IMR-90 (cell line): ENCODE measurements around the gene ANXA1. TPM values are rescaled to one million over a fixed set of nuclear protein-coding genes. Genes with fewer than 3 reads are reported as not detected.

ENCODE experiments used
- ATAC-seq: fragments of 200-7000 bp; cut with Tn5 transposase; 2 replicates; pipeline ENCODE4 v1.9.1; 2020; ENCODE audit warnings: low read depth, mild to moderate bottlenecking, moderate library complexity
- BruUV-seq: library from RNA; stranded (reverse); fragments of 400-500 nt; replicated peaks from 2 replicates; lab custom pipeline; 2021; lab: Mats Ljungman, UMichigan
- CTCF ChIA-PET: fragments of 300-600 bp; formaldehyde crosslinking; extraction: SDS; loops from one replicate; lab custom pipeline; 2021; ENCODE audit warnings: antibody characterized with exemption; lab: Yijun Ruan, JAX
- POLR2A ChIA-PET: fragments of 300-600 bp; sonication (Branson Sonifier 250); formaldehyde crosslinking; loops from one replicate; lab custom pipeline; 2022; ENCODE audit warnings: antibody characterized with exemption; ENCODE audit not compliant: unreplicated experiment; lab: Charles Lee
- DNase-seq: peaks from one replicate; pipeline ENCODE4 v3.0.0; 2013
- H2AFZ ChIP-seq: replicated peaks from 2 replicates; pipeline ENCODE3; 2013; ENCODE audit warnings: low read length, mild to moderate bottlenecking; ENCODE audit not compliant: poor library complexity
- H2AK5ac ChIP-seq: 2 replicates; pipeline ENCODE4 v1.6.1; 2013; ENCODE audit warnings: low read depth, low read length, inconsistent platforms
- H2AK9ac ChIP-seq: replicated peaks from 2 replicates; pipeline ENCODE3; 2013; ENCODE audit warnings: mild to moderate bottlenecking, low read depth, low read length, moderate library complexity; ENCODE audit not compliant: poor library complexity
- H2BK120ac ChIP-seq: 2 replicates; pipeline ENCODE4 v1.6.1; 2013; ENCODE audit warnings: low read depth, low read length, inconsistent platforms
- H2BK15ac ChIP-seq: 3 replicates; pipeline ENCODE4 v1.6.1; 2013; ENCODE audit warnings: low read depth, low read length, inconsistent platforms
- H2BK20ac ChIP-seq: 2 replicates; pipeline ENCODE4 v1.6.1; 2013; ENCODE audit warnings: low read depth, mild to moderate bottlenecking, inconsistent platforms, low read length, moderate library complexity
- H2BK5ac ChIP-seq: 2 replicates; pipeline ENCODE4 v1.6.1; 2013; ENCODE audit warnings: mild to moderate bottlenecking, low read depth, low read length, inconsistent platforms; ENCODE audit not compliant: poor library complexity, severe bottlenecking
- H3K14ac ChIP-seq: replicated peaks from 2 replicates; pipeline ENCODE4 v1.6.1; 2013; ENCODE audit warnings: low read depth, low read length, inconsistent platforms
- H3K18ac ChIP-seq: 2 replicates; pipeline ENCODE4 v1.6.1; 2013; ENCODE audit warnings: low read depth, low read length, control low read depth
- H3K23ac ChIP-seq: 2 replicates; pipeline ENCODE4 v1.6.1; 2013; ENCODE audit warnings: low read depth, low read length, inconsistent platforms
- H3K27ac ChIP-seq: 2 replicates; pipeline ENCODE4 v1.5.1; 2013; ENCODE audit warnings: mild to moderate bottlenecking, control low read depth, low read length; ENCODE audit not compliant: insufficient read depth
- H3K27me3 ChIP-seq: 2 replicates; pipeline ENCODE4 v1.6.1; 2013; ENCODE audit warnings: low read length; ENCODE audit not compliant: control insufficient read depth, insufficient read depth
- H3K36me3 ChIP-seq: 2 replicates; pipeline ENCODE4 v1.6.1; 2013; ENCODE audit warnings: low read length, mixed read lengths; ENCODE audit not compliant: control insufficient read depth, insufficient read depth
- H3K4ac ChIP-seq: 2 replicates; pipeline ENCODE4 v1.6.1; 2013; ENCODE audit warnings: low read depth, low read length, inconsistent platforms
- H3K4me1 ChIP-seq: 2 replicates; pipeline ENCODE4 v1.6.1; 2013; ENCODE audit warnings: low read length, mixed read lengths; ENCODE audit not compliant: control insufficient read depth, insufficient read depth
- H3K4me2 ChIP-seq: 2 replicates; pipeline ENCODE4 v1.6.1; 2013; ENCODE audit warnings: low read depth, mild to moderate bottlenecking, control low read depth, low read length, moderate library complexity
- H3K4me3 ChIP-seq: 2 replicates; pipeline ENCODE4 v1.5.1; 2013; ENCODE audit warnings: low read depth, mild to moderate bottlenecking, control low read depth, low read length, moderate library complexity; ENCODE audit not compliant: insufficient read depth
- H3K56ac ChIP-seq: 2 replicates; pipeline ENCODE4 v1.6.1; 2013; ENCODE audit warnings: low read length, inconsistent platforms; ENCODE audit not compliant: insufficient read depth; ENCODE audit errors: extremely low read depth
- H3K79me1 ChIP-seq, 2 experiments: 2 replicates each; pipeline ENCODE4 v1.6.1; 2013; ENCODE audit warnings: low read length in 2 of 2, inconsistent platforms in 1 of 2, low read depth in 1 of 2
- H3K9ac ChIP-seq: 2 replicates; pipeline ENCODE4 v1.6.1; 2013; ENCODE audit warnings: low read depth, low read length, control low read depth
- H3K9me1 ChIP-seq: 2 replicates; pipeline ENCODE4 v1.6.1; 2013; ENCODE audit warnings: low read length, inconsistent platforms; ENCODE audit not compliant: insufficient read depth
- H3K9me3 ChIP-seq: 2 replicates; pipeline ENCODE4 v1.6.1; 2013; ENCODE audit warnings: low read length; ENCODE audit not compliant: control insufficient read depth, insufficient read depth
- H4K20me1 ChIP-seq: 2 replicates; pipeline ENCODE4 v1.6.1; 2013; ENCODE audit warnings: low read length, inconsistent platforms; ENCODE audit not compliant: insufficient read depth
- H4K5ac ChIP-seq: 2 replicates; pipeline ENCODE4 v1.6.1; 2013; ENCODE audit warnings: mild to moderate bottlenecking, low read depth, low read length, control low read depth
- H4K8ac ChIP-seq, 2 experiments: 2 replicates each; pipeline ENCODE4 v1.6.1; 2013; ENCODE audit warnings: low read depth in 2 of 2, low read length in 2 of 2, control low read depth in 1 of 2, inconsistent platforms in 1 of 2
- H4K91ac ChIP-seq: 2 replicates; pipeline ENCODE4 v1.6.1; 2013; ENCODE audit warnings: low read depth, low read length, inconsistent platforms; ENCODE audit not compliant: insufficient read depth
- BHLHE40 ChIP-seq: fragments of 150-350 bp; IDR thresholded peaks from 2 replicates; pipeline ENCODE4 v1.6.1; 2016; ENCODE audit warnings: mild to moderate bottlenecking, low read depth, low read length
- CEBPB ChIP-seq: IDR thresholded peaks from 2 replicates; pipeline ENCODE4 v1.6.1; 2012; ENCODE audit warnings: low read depth, low read length, improper control_type of control experiment
- CHD1 ChIP-seq: IDR thresholded peaks from 2 replicates; pipeline ENCODE4 v1.6.1; 2012; ENCODE audit warnings: low read depth, low read length, improper control_type of control experiment
- FOS ChIP-seq: fragments of 150-350 bp; IDR thresholded peaks from 2 replicates; pipeline ENCODE4 v1.6.1; 2016; ENCODE audit warnings: low read depth, low read length
- MAFK ChIP-seq: IDR thresholded peaks from 2 replicates; pipeline ENCODE4 v1.6.1; 2012; ENCODE audit warnings: low read depth, low read length, improper control_type of control experiment
- MAZ ChIP-seq: IDR thresholded peaks from 2 replicates; pipeline ENCODE4 v1.6.1; 2012; ENCODE audit warnings: low read depth, mild to moderate bottlenecking, low read length, improper control_type of control experiment, moderate library complexity, borderline replicate concordance
- MXI1 ChIP-seq: IDR thresholded peaks from 2 replicates; pipeline ENCODE4 v1.6.1; 2012; ENCODE audit warnings: low read depth, mild to moderate bottlenecking, low read length, moderate library complexity, borderline replicate concordance
- NFE2L2 ChIP-seq: fragments of 150-350 bp; IDR thresholded peaks from 2 replicates; pipeline ENCODE4 v1.6.1; 2016; ENCODE audit warnings: low read depth, mild to moderate bottlenecking, low read length
- POLR2A ChIP-seq: IDR thresholded peaks from 2 replicates; pipeline ENCODE4 v1.6.1; 2012; ENCODE audit warnings: mild to moderate bottlenecking, low read depth, low read length
- RAD21 ChIP-seq: IDR thresholded peaks from 2 replicates; pipeline ENCODE4 v1.6.1; 2012; ENCODE audit warnings: low read length, improper control_type of control experiment
- RCOR1 ChIP-seq: IDR thresholded peaks from 2 replicates; pipeline ENCODE4 v1.6.1; 2012; ENCODE audit warnings: mild to moderate bottlenecking, low read length, improper control_type of control experiment; ENCODE audit not compliant: insufficient replicate concordance
- RFX5 ChIP-seq: IDR thresholded peaks from 2 replicates; pipeline ENCODE4 v1.8.0; 2012; ENCODE audit warnings: low read depth, mild to moderate bottlenecking, low read length, moderate library complexity
- SMC3 ChIP-seq: fragments of 150-350 bp; IDR thresholded peaks from 2 replicates; pipeline ENCODE4 v1.6.1; 2016; ENCODE audit warnings: low read depth, mild to moderate bottlenecking, antibody characterized with exemption, low read length, moderate library complexity
- WGBS, 2 experiments: methylation state at CpG; one replicate each; pipeline versions ENCODE4 v1.1.5 to v1.1.7; 2013; ENCODE audit warnings: missing lambda C conversion rate in 2 of 2; ENCODE audit not compliant: insufficient read length in 1 of 2; ENCODE audit errors: extremely low coverage in 2 of 2; 5-methylcytosine and 5-hydroxymethylcytosine counted together
- dilution Hi-C: fragments of 300-500 bp; cut with HindIII; formaldehyde crosslinking; loops from one replicate; pipeline ENCODE4 v1.14.3; 2018; ENCODE audit warnings: low sequenced_read_pairs; ENCODE audit not compliant: unreplicated experiment
- in situ Hi-C: fragments of 300-500 bp; cut with MboI; formaldehyde crosslinking; loops from 3 replicates; pipeline ENCODE4 v1.14.3; 2019; ENCODE audit warnings: low sequenced_read_pairs, inconsistent platforms, mixed read lengths
- intact Hi-C: fragments of 100-400 bp; cut with micrococcal nuclease; formaldehyde crosslinking; loops from 2 replicates; pipeline ENCODE4 v1.10.0; 2022
- polyA plus RNA-seq, 3 experiments: library from polyadenylated mRNA; depleted of rRNA; stranded (reverse); fragments of >200 nt; gene quantifications; 2 replicates each; pipeline ENCODE4 v1.2.3, GENCODE V29; 2012; ENCODE audit warnings: low replicate concordance in 1 of 3
- total RNA-seq: library from RNA; depleted of rRNA; stranded (reverse); fragments of >200 nt; gene quantifications from 2 replicates; pipeline ENCODE4 v1.2.3, GENCODE V29; 2012
- TF ChIP-seq, protein P1 (sequence below): fragments of 150-350 bp; IDR thresholded peaks from 2 replicates; pipeline ENCODE4 v1.6.1; 2016; ENCODE audit warnings: low read depth, mild to moderate bottlenecking, low read length, moderate library complexity, borderline replicate concordance
- TF ChIP-seq, protein P2 (sequence below): conservative IDR thresholded peaks from 2 replicates; pipeline ENCODE4 v1.5.1; 2012; ENCODE audit warnings: mild to moderate bottlenecking, low read depth, low read length, improper control_type of control experiment
- TF ChIP-seq, protein P3 (sequence below): fragments of 150-350 bp; IDR thresholded peaks from 2 replicates; pipeline ENCODE4 v1.6.1; 2017; ENCODE audit warnings: mild to moderate bottlenecking, antibody characterized with exemption, low read length, low read depth

Gene ANXA1
- total and polyA plus RNA-seq, 2 of the 4 experiments (the other 2 are of a cell fraction): 520 to 583 TPM

DNA sequence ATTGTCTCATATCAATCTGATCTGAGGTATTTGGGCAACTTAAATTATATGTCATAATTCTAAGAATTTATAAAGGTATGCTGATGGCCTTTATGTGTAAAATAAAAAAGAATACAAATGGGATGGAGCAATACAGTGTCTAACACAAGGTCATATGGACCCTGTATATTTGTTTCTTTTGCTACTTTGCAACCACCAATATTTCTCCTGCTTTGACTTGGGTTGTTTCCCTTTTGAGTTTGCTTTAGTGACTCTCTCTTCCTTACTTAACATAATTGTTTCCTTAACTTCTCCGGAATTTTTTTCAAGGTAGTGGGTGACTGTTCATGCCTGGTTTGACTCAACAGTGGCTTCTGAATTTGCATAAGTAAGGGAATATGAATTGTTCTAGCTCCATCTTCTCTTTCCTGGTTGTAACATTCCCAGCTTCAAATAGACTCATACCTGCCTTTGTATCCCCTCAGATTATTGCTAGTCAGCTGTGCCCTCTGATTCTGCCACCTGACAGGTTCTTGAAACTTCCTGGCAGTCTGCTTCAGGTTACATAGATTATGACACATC is 30.2 kb upstream of the ANXA1 start:
- intact Hi-C loops: no loop called here
- in situ Hi-C loops: no loop called here
- Histone ChIP-seq H3K4me3 (no peak overlapping the region), H2AFZ (no peak overlapping the region), H3K27ac (no peak overlapping the region), H4K8ac (no peak overlapping the region), H3K4me2 (no peak overlapping the region), H4K91ac (no peak overlapping the region), H3K4ac (no peak overlapping the region), H2BK15ac (no peak overlapping the region), H4K5ac (no peak overlapping the region), H2BK5ac (no peak overlapping the region), H2AK9ac (no peak overlapping the region), H3K27me3 (no peaks in the 10 kb centered on the region), H3K4me1 (no peaks in the 10 kb centered on the region), H3K18ac (no peak overlapping the region), H3K23ac (no peak overlapping the region), H3K14ac (no peak overlapping the region), H3K79me1 (no peaks in the 10 kb centered on the region), H2BK120ac (no peak overlapping the region), H2BK20ac (no peak overlapping the region), H3K56ac (no peak overlapping the region), H3K36me3 (no peaks in the 10 kb centered on the region), H4K20me1 (no peaks in the 10 kb centered on the region), H3K9me1 (no peaks in the 10 kb centered on the region), H2AK5ac (no peak overlapping the region), H3K9me3 (no peaks in the 10 kb centered on the region), H3K9ac (no peak overlapping the region)
- ATAC-seq (no peak), DNase-seq (no peak)
- no CpG with 5 or more reads among the region's 1 CpG for WGBS, 2 experiments
- BruUV-seq: no TSS peak
- POLR2A ChIA-PET: no interaction called here
- dilution Hi-C loops: no loop called here
- TF ChIP-seq, protein P1, sequence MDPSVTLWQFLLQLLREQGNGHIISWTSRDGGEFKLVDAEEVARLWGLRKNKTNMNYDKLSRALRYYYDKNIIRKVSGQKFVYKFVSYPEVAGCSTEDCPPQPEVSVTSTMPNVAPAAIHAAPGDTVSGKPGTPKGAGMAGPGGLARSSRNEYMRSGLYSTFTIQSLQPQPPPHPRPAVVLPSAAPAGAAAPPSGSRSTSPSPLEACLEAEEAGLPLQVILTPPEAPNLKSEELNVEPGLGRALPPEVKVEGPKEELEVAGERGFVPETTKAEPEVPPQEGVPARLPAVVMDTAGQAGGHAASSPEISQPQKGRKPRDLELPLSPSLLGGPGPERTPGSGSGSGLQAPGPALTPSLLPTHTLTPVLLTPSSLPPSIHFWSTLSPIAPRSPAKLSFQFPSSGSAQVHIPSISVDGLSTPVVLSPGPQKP: no peak
- TF ChIP-seq FOS (no peak), BHLHE40 (no peak), CEBPB (no peak), RAD21 (no peak), RCOR1 (no peak), POLR2A (no peak), MXI1 (no peak), SMC3 (no peak), RFX5 (no peak), CHD1 (no peak), MAZ (no peak), NFE2L2 (no peak), MAFK (no peak)
- TF ChIP-seq, protein P2, sequence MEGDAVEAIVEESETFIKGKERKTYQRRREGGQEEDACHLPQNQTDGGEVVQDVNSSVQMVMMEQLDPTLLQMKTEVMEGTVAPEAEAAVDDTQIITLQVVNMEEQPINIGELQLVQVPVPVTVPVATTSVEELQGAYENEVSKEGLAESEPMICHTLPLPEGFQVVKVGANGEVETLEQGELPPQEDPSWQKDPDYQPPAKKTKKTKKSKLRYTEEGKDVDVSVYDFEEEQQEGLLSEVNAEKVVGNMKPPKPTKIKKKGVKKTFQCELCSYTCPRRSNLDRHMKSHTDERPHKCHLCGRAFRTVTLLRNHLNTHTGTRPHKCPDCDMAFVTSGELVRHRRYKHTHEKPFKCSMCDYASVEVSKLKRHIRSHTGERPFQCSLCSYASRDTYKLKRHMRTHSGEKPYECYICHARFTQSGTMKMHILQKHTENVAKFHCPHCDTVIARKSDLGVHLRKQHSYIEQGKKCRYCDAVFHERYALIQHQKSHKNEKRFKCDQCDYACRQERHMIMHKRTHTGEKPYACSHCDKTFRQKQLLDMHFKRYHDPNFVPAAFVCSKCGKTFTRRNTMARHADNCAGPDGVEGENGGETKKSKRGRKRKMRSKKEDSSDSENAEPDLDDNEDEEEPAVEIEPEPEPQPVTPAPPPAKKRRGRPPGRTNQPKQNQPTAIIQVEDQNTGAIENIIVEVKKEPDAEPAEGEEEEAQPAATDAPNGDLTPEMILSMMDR: no peak
- TF ChIP-seq, protein P3, sequence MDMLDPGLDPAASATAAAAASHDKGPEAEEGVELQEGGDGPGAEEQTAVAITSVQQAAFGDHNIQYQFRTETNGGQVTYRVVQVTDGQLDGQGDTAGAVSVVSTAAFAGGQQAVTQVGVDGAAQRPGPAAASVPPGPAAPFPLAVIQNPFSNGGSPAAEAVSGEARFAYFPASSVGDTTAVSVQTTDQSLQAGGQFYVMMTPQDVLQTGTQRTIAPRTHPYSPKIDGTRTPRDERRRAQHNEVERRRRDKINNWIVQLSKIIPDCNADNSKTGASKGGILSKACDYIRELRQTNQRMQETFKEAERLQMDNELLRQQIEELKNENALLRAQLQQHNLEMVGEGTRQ: no peak
- CTCF ChIA-PET: interaction anchor here (1.2 to 1.6 kb wide), 2 partner anchors 12 to 14 kb away, joined by 3 read pairs; no protein-coding TSS in a partner anchor
